ENCODE data around the gene KAT2B.

The KAT2B gene

GRCh38 chr3:20095470-20095869 is 55.2 kb downstream of the KAT2B start:
- H3K27me3 ChIP-seq: no peaks in the 10 kb centered on the region
- H3K4me1 ChIP-seq (ENCODE audit: control insufficient read depth in 1 of 2, insufficient read depth in 1 of 2, low read depth in 1 of 2, low read length in 1 of 2): no peaks in the 10 kb centered on the region
- peaks cover 60% of the 10 kb centered on the region for H3K36me3 ChIP-seq
- H3K27ac ChIP-seq: no peak overlapping the region
- no peaks in the 10 kb centered on the region for H3K9me3 ChIP-seq
- no peak for TF ChIP-seq CTCF (IDR thresholded peaks at IDR 0.05)
- H3K4me3 ChIP-seq (ENCODE audit: low read depth in 1 of 2, low read length in 1 of 2): no peak overlapping the region

GRCh38 chr3:20096135-20096685 is 56.0 kb downstream of the KAT2B start:
- TF ChIP-seq CTCF (IDR thresholded peaks at IDR 0.05): no peak
- no peaks in the 10 kb centered on the region for H3K4me1 ChIP-seq (ENCODE audit: control insufficient read depth in 1 of 2, insufficient read depth in 1 of 2, low read depth in 1 of 2, low read length in 1 of 2)
- H3K36me3 ChIP-seq: peaks cover 67% of the 10 kb centered on the region
- H3K27ac ChIP-seq: no peak overlapping the region
- H3K4me3 ChIP-seq (ENCODE audit: low read depth in 1 of 2, low read length in 1 of 2): no peak overlapping the region
- no peaks in the 10 kb centered on the region for H3K9me3 ChIP-seq
- H3K27me3 ChIP-seq: no peaks in the 10 kb centered on the region

GRCh38 chr3:20097015-20097414 is 56.8 kb downstream of the KAT2B start:
- H3K9me3 ChIP-seq: no peaks in the 10 kb centered on the region
- H3K27me3 ChIP-seq: no peaks in the 10 kb centered on the region
- no peak for TF ChIP-seq CTCF (IDR thresholded peaks at IDR 0.05)
- peaks cover 73% of the 10 kb centered on the region for H3K36me3 ChIP-seq
- H3K4me3 ChIP-seq (ENCODE audit: low read depth in 1 of 2, low read length in 1 of 2): no peak overlapping the region
- no peak overlapping the region for H3K27ac ChIP-seq
- no peaks in the 10 kb centered on the region for H3K4me1 ChIP-seq (ENCODE audit: control insufficient read depth in 1 of 2, insufficient read depth in 1 of 2, low read depth in 1 of 2, low read length in 1 of 2)

DNA sequence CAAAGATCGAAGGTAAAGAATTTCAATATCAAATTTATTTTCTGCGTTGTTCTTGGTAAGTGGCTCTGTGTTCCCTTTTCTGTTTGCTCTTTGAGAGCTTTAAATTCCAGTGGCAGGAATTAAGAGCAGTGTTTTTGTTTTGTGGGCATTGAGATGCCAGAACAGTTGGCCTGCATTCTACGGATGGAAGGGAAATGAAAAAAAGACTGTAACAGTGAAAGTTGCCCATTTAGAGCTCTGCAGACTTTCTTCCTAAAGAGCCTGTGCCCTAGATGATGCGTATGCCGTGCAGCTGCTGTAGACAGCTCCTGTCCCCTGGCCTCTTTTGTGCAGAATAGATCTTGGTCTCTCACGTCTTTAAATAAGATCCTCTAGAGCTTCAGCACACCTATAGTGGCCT is 58.8 kb downstream of the KAT2B start:
- no peaks in the 10 kb centered on the region for H3K9me3 ChIP-seq
- no peak overlapping the region for H3K4me3 ChIP-seq (ENCODE audit: low read depth in 1 of 2, low read length in 1 of 2)
- H3K27ac ChIP-seq: no peak overlapping the region
- no peak for TF ChIP-seq CTCF (IDR thresholded peaks at IDR 0.05)
- no peaks in the 10 kb centered on the region for H3K4me1 ChIP-seq (ENCODE audit: control insufficient read depth in 1 of 2, insufficient read depth in 1 of 2, low read depth in 1 of 2, low read length in 1 of 2)
- H3K27me3 ChIP-seq: no peaks in the 10 kb centered on the region
- H3K36me3 ChIP-seq: peaks cover 70% of the 10 kb centered on the region

GRCh38 chr3:20100151-20100550 is 59.9 kb downstream of the KAT2B start:
- Histone ChIP-seq H3K4me3 (ENCODE audit: low read depth in 1 of 2, low read length in 1 of 2) (no peak overlapping the region), H3K27me3 (no peaks in the 10 kb centered on the region), H3K36me3 (peaks cover 63% of the 10 kb centered on the region), H3K4me1 (ENCODE audit: control insufficient read depth in 1 of 2, insufficient read depth in 1 of 2, low read depth in 1 of 2, low read length in 1 of 2) (peaks cover 0 to 3% of the 10 kb centered on the region in 2 experiments), H3K27ac (no peak overlapping the region), H3K9me3 (no peaks in the 10 kb centered on the region)
- no peak for TF ChIP-seq CTCF (IDR thresholded peaks at IDR 0.05)

- Histone ChIP-seq H3K4me3 (ENCODE audit: low read depth in 1 of 2, low read length in 1 of 2) (no peak overlapping the region), H3K9me3 (no peaks in the 10 kb centered on the region), H3K27ac (no peak overlapping the region), H3K27me3 (no peaks in the 10 kb centered on the region), H3K36me3 (peaks cover 54% of the 10 kb centered on the region), H3K4me1 (ENCODE audit: control insufficient read depth in 1 of 2, insufficient read depth in 1 of 2, low read depth in 1 of 2, low read length in 1 of 2) (peaks cover 0 to 3% of the 10 kb centered on the region in 2 experiments)
- TF ChIP-seq CTCF (IDR thresholded peaks at IDR 0.05): no peak
These were observed 60.8 kb downstream of the KAT2B start for GRCh38 chr3:20101041-20101440.

All from neutrophil (primary cell).